ENCODE data around the gene SRBD1. TPM values are rescaled to one million over a fixed set of nuclear protein-coding genes. Genes with fewer than 3 reads are reported as not detected.

SRBD1 gene
- total RNA-seq, 1 donor from 2014 or later: 13.8 TPM

- Mint-ChIP-seq H3K27ac (ENCODE audit: unreplicated experiment) (no peak overlapping the region), H3K36me3 (ENCODE audit: unreplicated experiment) (peaks cover 52% of the 10 kb centered on the region), H3K4me1 (ENCODE audit: unreplicated experiment) (peaks cover 4% of the 10 kb centered on the region), H3K9me3 (ENCODE audit: unreplicated experiment) (no peaks in the 10 kb centered on the region), H3K4me3 (ENCODE audit: unreplicated experiment) (no peak overlapping the region), H3K27me3 (ENCODE audit: unreplicated experiment) (no peaks in the 10 kb centered on the region)
- TF ChIP-seq, protein P1, sequence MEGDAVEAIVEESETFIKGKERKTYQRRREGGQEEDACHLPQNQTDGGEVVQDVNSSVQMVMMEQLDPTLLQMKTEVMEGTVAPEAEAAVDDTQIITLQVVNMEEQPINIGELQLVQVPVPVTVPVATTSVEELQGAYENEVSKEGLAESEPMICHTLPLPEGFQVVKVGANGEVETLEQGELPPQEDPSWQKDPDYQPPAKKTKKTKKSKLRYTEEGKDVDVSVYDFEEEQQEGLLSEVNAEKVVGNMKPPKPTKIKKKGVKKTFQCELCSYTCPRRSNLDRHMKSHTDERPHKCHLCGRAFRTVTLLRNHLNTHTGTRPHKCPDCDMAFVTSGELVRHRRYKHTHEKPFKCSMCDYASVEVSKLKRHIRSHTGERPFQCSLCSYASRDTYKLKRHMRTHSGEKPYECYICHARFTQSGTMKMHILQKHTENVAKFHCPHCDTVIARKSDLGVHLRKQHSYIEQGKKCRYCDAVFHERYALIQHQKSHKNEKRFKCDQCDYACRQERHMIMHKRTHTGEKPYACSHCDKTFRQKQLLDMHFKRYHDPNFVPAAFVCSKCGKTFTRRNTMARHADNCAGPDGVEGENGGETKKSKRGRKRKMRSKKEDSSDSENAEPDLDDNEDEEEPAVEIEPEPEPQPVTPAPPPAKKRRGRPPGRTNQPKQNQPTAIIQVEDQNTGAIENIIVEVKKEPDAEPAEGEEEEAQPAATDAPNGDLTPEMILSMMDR (IDR thresholded peaks at IDR 0.05): no peak
- no peak for DNase-seq (ENCODE audit: extremely low spot score, unreplicated experiment)
Observed at GRCh38 chr2:45598545-45598944, 12.5 kb downstream of the SRBD1 start.

- Mint-ChIP-seq H3K9me3 (ENCODE audit: unreplicated experiment) (no peaks in the 10 kb centered on the region), H3K27me3 (ENCODE audit: unreplicated experiment) (no peaks in the 10 kb centered on the region), H3K27ac (ENCODE audit: unreplicated experiment) (no peak overlapping the region), H3K36me3 (ENCODE audit: unreplicated experiment) (peaks cover 54% of the 10 kb centered on the region), H3K4me3 (ENCODE audit: unreplicated experiment) (no peak overlapping the region), H3K4me1 (ENCODE audit: unreplicated experiment) (peaks cover 4% of the 10 kb centered on the region)
- TF ChIP-seq, protein P1 (IDR thresholded peaks at IDR 0.05): no peak
- no peak for DNase-seq (ENCODE audit: extremely low spot score, unreplicated experiment)
Observed at GRCh38 chr2:45596761-45597160, 14.3 kb downstream of the SRBD1 start.

DNA sequence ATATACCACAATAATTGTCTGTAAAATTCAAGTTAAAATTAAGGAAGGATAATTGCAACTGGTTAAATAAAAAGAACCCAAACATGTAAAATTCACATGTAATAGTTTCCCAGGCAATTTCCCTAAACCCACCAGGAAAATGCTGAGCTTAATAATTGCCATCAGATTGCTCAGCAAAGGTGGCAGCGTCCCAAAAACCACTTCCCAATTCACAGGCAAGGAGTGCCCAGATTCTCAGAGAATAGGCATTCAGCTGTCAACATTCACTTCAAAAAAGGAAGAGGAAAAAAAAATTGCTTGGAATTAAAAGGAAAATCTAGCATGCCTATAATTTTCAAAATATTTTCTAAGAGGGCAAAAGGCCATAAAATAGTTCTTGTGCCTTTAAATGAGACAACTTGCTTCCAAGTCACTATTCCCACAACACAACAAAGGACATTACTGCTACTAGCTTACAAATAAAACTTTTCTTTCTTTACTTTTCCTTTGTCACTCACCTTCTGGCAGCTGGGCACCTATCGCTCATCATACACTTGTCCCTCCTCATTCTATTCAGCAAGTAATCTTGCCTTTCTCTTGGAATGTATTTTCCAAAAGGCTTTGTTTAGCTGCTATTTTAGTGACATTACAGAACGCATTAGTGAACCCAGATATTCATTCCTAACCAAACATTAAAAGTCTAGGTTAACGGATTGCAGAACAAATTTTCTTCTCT lies 15.2 kb downstream of the SRBD1 start:
- Mint-ChIP-seq H3K4me3 (ENCODE audit: unreplicated experiment) (no peak overlapping the region), H3K36me3 (ENCODE audit: unreplicated experiment) (peaks cover 49% of the 10 kb centered on the region), H3K9me3 (ENCODE audit: unreplicated experiment) (no peaks in the 10 kb centered on the region), H3K27me3 (ENCODE audit: unreplicated experiment) (no peaks in the 10 kb centered on the region), H3K4me1 (ENCODE audit: unreplicated experiment) (peaks cover 4% of the 10 kb centered on the region), H3K27ac (ENCODE audit: unreplicated experiment) (no peak overlapping the region)
- TF ChIP-seq, protein P1 (IDR thresholded peaks at IDR 0.05): no peak
- no peak for DNase-seq (ENCODE audit: extremely low spot score, unreplicated experiment)

GRCh38 chr2:45591073-45591472 lies 20.0 kb downstream of the SRBD1 start:
- Mint-ChIP-seq H3K4me1 (ENCODE audit: unreplicated experiment) (peaks cover 2% of the 10 kb centered on the region), H3K9me3 (ENCODE audit: unreplicated experiment) (no peaks in the 10 kb centered on the region), H3K27me3 (ENCODE audit: unreplicated experiment) (no peaks in the 10 kb centered on the region), H3K4me3 (ENCODE audit: unreplicated experiment) (no peak overlapping the region), H3K36me3 (ENCODE audit: unreplicated experiment) (peaks cover 23% of the 10 kb centered on the region), H3K27ac (ENCODE audit: unreplicated experiment) (no peak overlapping the region)
- TF ChIP-seq, protein P1 (IDR thresholded peaks at IDR 0.05): no peak
- no peak for DNase-seq (ENCODE audit: extremely low spot score, unreplicated experiment)

GRCh38 chr2:45588158-45588829 lies 22.8 kb downstream of the SRBD1 start:
- DNase-seq (ENCODE audit: extremely low spot score, unreplicated experiment): no peak
- H3K4me3 Mint-ChIP-seq (ENCODE audit: unreplicated experiment): no peak overlapping the region
- TF ChIP-seq, protein P1 (IDR thresholded peaks at IDR 0.05): no peak
- H3K27ac Mint-ChIP-seq (ENCODE audit: unreplicated experiment): no peak overlapping the region
- peaks cover 18% of the 10 kb centered on the region for H3K36me3 Mint-ChIP-seq (ENCODE audit: unreplicated experiment)
- no peaks in the 10 kb centered on the region for H3K4me1 Mint-ChIP-seq (ENCODE audit: unreplicated experiment)
- no peaks in the 10 kb centered on the region for H3K27me3 Mint-ChIP-seq (ENCODE audit: unreplicated experiment)
- no peaks in the 10 kb centered on the region for H3K9me3 Mint-ChIP-seq (ENCODE audit: unreplicated experiment)

Data from osteocyte (in vitro differentiated cells).